Naive thymus-derived CD8-positive, alpha-beta T cell (primary cell): ENCODE results near the gene KY. TPM values are rescaled to one million over a fixed set of nuclear protein-coding genes. Genes with fewer than 3 reads are reported as not detected.

Source experiments
- ATAC-seq, 2 donors: fragments of 150-1000 bp; cut with Tn5 transposase in 1 of 2; sonication (Bioruptor Pico), chemical (Tn5 transposase) in 1 of 2; 1 replicate in 1 of 2; 2 replicates in 1 of 2; pipeline ENCODE4 v1.10.0; 2021; ENCODE audit warnings: mild to moderate bottlenecking in 2 of 2, moderate library complexity in 2 of 2
- POLR2A ChIA-PET: fragments of 350-600 bp; sonication (Branson Sonifier 250); formaldehyde crosslinking; loops from one replicate; lab custom pipeline; 2021; ENCODE audit warnings: antibody characterized with exemption; lab: Charles Lee
- DNase-seq, 10 donors: peaks; one replicate each; pipeline versions ENCODE4 v3.0.0 to v3.0.0-alpha.2; 2020 to 2022
- H3K27ac Mint-ChIP-seq, 10 donors: one replicate each; pipeline ENCODE4 v1.8.0; 2020 to 2022; ENCODE audit warnings: mild to moderate bottlenecking in 10 of 10, mixed read lengths in 10 of 10, moderate library complexity in 4 of 10, inconsistent platforms in 1 of 10
- H3K27me3 Mint-ChIP-seq, 5 donors: one replicate each; pipeline ENCODE4 v1.8.0; 2021 to 2022; ENCODE audit warnings: mixed read lengths in 5 of 5
- H3K36me3 Mint-ChIP-seq, 3 donors: one replicate each; pipeline ENCODE4 v1.8.0; 2020 to 2022; ENCODE audit warnings: mixed read lengths in 3 of 3, mild to moderate bottlenecking in 2 of 3, inconsistent platforms in 1 of 3
- H3K4me1 Mint-ChIP-seq, 4 donors: one replicate each; pipeline ENCODE4 v1.8.0; 2021 to 2022; ENCODE audit warnings: mixed read lengths in 4 of 4
- H3K4me3 Mint-ChIP-seq, 10 donors: one replicate each; pipeline ENCODE4 v1.8.0; 2020 to 2022; ENCODE audit warnings: mild to moderate bottlenecking in 10 of 10, mixed read lengths in 10 of 10, moderate library complexity in 6 of 10, inconsistent platforms in 1 of 10
- H3K9me3 Mint-ChIP-seq, 9 donors: one replicate each; pipeline ENCODE4 v1.8.0; 2020 to 2022; ENCODE audit warnings: mixed read lengths in 9 of 9, mild to moderate bottlenecking in 3 of 9, inconsistent platforms in 1 of 9, moderate library complexity in 1 of 9
- polyA plus RNA-seq, 3 donors: library from polyadenylated mRNA; unstranded; fragments of 300-500 nt; fragmentation: Illumina TruSeq; gene quantifications; one replicate each; pipeline ENCODE4 v1.2.3, GENCODE V29; 2021
- total RNA-seq, 8 experiments: library from RNA in 2 of 8; stranded (reverse) in 2 of 8; gene quantifications; one replicate each; pipeline ENCODE4 v1.2.3 and lab custom pipeline; 2021 to 2026

Gene KY
- total and polyA plus RNA-seq, 5 experiments from 2014 or later: not detected

DNA sequence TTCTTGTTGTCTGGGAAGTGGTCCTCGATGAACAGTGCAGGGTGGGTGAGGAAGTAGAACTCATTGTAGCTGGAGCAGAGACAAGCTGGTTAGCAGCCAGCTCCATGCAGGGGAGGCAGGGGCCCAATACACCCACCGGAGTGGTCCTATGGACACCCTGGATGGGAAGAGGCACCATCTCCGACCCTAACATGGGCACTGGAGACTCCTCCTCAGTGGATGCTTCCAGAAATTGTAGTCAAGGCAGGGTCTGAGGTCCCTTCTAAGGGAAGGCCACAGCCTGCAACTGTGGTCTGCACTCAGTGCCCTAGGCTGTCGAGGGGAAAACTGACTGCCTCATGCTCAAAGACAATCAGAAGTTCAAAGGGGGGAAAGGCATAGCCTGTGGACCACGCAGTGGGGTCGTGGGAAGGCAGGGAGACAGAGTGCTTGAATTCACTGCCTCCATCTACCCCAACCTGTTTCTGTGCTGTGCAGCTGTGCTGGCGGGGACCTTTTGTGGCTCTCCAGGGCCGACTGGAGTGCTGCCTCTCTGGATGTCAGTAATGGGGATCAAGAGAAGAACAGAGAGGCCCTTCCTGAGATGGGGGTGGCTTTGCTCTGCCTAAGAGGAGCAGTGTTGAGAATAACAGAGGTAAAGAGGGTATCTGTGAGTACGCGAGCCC, 41.9 kb downstream of the KY start:
- DNase-seq (no peak), ATAC-seq (no peak)
- H3K27me3 Mint-ChIP-seq: peaks cover 4 to 23% (median 8%) of the 10 kb centered on the region in 5 donors
- H3K4me3 Mint-ChIP-seq: no peak overlapping the region
- H3K27ac Mint-ChIP-seq: no peak overlapping the region
- no peaks in the 10 kb centered on the region for H3K9me3 Mint-ChIP-seq
- H3K36me3 Mint-ChIP-seq: no peaks in the 10 kb centered on the region
- H3K4me1 Mint-ChIP-seq: peaks cover 0 to 5% (median under 1%) of the 10 kb centered on the region in 4 donors
- POLR2A ChIA-PET: no interaction called here

- H3K27me3 Mint-ChIP-seq: peaks cover 4 to 23% (median 8%) of the 10 kb centered on the region in 5 donors
- no peak for DNase-seq
- H3K27ac Mint-ChIP-seq: no peak overlapping the region
- H3K9me3 Mint-ChIP-seq: no peaks in the 10 kb centered on the region
- no peaks in the 10 kb centered on the region for H3K36me3 Mint-ChIP-seq
- H3K4me3 Mint-ChIP-seq: no peak overlapping the region
- H3K4me1 Mint-ChIP-seq: peaks cover 0 to 5% (median under 1%) of the 10 kb centered on the region in 4 donors
- POLR2A ChIA-PET: no interaction called here
- no peak for ATAC-seq
Observed at GRCh38 chr3:134608023-134608770, 42.6 kb downstream of the KY start.

DNA sequence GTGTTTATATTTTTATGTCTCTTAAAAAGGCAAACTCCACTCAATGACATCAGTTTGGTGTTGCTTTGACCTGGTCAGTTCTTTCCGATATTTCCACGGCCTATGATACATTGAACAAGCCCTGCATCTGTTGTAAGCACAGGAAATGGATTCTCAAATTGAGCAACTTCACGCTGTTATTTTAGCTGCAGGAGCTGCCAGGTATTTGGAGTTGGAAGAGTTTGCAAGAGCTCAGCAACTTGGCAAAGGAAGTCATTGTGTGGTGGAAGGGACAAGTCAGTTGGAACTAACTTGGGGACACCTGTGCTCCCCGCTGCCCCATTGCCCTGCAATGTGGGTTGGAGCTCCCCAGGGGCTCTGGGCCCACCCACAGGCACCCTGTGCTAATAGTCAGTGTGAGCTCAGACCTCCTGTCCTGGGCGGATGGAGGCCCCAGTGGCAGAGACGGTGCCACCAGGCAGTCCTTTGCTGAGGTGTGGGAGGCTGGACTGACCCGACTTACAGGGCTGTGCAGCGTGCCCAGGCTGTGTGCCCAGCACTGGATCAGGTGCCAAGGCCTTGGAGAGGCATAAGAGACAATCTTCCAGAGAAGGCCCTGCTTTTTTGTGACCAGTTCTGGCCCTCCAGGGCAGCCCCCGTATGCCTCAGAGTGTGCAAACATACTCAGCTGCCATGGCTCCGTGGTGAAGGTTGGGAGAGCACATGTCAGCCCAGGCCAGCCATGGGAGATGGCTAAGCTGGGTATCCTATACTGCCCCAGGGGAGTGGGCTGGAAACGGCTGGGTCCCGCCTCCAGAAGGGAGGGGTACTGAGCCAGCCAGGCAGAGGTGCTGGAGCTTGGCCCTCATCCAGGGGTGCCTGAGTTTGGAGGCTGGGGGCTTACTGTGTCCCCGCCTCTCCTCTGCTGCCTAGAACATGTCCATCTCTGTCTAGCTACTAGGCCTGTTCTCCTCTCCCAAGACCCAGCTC, 43.5 kb downstream of the KY start:
- POLR2A ChIA-PET: no interaction called here
- Mint-ChIP-seq H3K4me3 (no peak overlapping the region), H3K9me3 (no peaks in the 10 kb centered on the region), H3K27me3 (peaks cover 4 to 23% (median 8%) of the 10 kb centered on the region in 5 donors), H3K36me3 (no peaks in the 10 kb centered on the region), H3K4me1 (peaks cover 0 to 5% (median under 1%) of the 10 kb centered on the region in 4 donors), H3K27ac (no peak overlapping the region)
- ATAC-seq (no peak), DNase-seq (no peak)

DNA sequence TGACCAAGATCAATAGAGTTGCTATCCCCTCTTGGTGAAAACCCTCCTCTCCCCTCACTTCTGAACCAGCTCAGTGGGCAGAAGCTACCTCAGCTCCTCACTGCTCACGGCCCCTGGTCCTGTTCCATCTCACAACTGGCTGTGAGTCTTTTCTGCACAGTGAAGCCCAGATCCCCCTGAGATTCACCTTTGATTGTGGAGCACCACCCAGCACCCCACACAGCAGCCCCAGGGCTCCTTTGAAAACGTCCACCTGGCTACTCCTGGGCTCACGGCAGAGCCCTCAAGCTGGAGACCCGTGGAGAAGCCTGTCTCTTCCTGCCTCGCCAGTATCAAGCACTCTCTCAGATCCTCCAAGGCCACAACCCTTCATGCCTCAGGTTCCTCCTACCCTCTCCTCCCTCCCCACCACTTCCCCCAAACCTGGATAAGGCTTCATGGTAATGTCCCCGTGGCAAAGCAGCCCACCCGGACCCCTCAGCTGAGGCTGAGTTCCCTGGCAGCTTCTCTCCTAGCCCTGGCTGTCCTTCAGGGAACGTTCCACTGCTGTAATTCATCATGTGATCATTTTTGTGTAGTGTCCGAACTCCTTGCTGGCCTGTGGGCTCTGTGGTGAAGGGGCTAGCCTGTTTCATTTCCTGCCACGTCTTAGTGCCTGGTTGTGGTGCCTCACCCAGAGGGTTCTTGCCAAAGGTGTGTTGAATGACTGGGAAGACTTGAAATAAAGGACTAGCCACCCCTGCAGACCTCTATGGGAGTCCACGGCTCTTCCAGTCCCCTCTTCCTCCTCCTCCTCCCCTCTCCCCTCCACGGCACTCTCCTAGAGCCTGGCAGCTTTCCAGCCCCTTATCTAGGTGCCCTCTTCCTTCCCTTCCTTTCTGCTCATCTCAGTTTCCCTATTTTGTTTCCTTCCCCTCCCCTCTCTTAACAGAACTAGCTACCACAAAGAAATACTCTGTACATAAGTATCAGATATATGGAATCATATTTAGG, 44.5 kb downstream of the KY start:
- Mint-ChIP-seq H3K27me3 (peaks cover 4 to 23% (median 5%) of the 10 kb centered on the region in 5 donors), H3K27ac (no peak overlapping the region), H3K9me3 (no peaks in the 10 kb centered on the region), H3K4me3 (no peak overlapping the region), H3K36me3 (no peaks in the 10 kb centered on the region), H3K4me1 (peaks cover 0 to 5% (median under 1%) of the 10 kb centered on the region in 4 donors)
- ATAC-seq (no peak), DNase-seq (no peak)
- POLR2A ChIA-PET: no interaction called here

DNA sequence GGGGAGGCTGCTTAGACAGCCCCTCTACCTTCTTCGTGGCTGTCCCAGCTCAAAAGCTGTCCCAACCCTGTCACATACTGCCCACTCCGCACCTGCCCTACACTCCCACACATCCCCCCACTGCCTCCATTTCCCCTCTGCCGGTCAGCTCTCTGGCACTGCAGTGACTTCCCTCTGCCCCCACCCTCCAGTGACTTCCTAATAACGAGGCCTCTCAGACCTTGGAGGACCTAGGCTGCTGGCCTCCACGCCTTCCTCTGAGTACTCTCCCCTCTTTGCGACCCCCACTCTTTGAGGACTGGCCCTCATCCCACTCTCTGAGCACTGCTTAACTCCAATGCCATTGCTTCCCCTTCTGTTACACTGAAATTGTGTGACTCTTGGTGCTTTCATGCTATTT, 45.3 kb downstream of the KY start:
- Mint-ChIP-seq H3K9me3 (no peaks in the 10 kb centered on the region), H3K4me3 (no peak overlapping the region), H3K27ac (no peak overlapping the region), H3K36me3 (no peaks in the 10 kb centered on the region), H3K27me3 (peaks cover 5 to 23% (median 8%) of the 10 kb centered on the region in 5 donors), H3K4me1 (peaks cover 5 to 11% (median 6%) of the 10 kb centered on the region in 4 donors)
- POLR2A ChIA-PET: no interaction called here
- DNase-seq (no peak), ATAC-seq (no peak)

- H3K27me3 Mint-ChIP-seq: peaks cover 5 to 19% (median 9%) of the 10 kb centered on the region in 5 donors
- no peaks in the 10 kb centered on the region for H3K9me3 Mint-ChIP-seq
- no peak overlapping the region for H3K4me3 Mint-ChIP-seq
- DNase-seq: no peak
- H3K4me1 Mint-ChIP-seq: peaks cover 5 to 15% (median 9%) of the 10 kb centered on the region in 4 donors
- no peak overlapping the region for H3K27ac Mint-ChIP-seq
- POLR2A ChIA-PET: no interaction called here
- no peak for ATAC-seq
- H3K36me3 Mint-ChIP-seq: no peaks in the 10 kb centered on the region
Observed at GRCh38 chr3:134603956-134604355, 46.9 kb downstream of the KY start.

DNA sequence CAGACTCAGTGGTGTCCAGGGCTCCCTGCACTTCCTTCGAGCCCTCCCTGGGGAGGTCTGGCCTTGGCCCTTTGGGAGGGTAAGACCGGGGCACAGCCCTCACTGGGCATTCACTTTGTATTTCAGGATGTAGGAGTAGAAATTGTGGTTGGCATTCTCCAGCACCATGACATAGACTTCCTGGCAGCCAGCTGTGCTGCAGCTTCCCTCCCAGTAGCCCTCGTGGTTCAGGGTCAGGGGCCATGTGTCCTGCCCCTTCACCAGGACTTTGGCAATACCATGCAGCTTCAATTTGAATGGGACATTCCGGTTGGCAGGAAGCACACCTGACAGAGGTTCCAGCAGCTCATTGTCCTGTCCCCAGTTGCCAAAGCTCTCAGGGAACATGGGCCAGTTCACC, 47.3 kb downstream of the KY start:
- ATAC-seq (no peak), DNase-seq (no peak)
- H3K4me3 Mint-ChIP-seq: no peak overlapping the region
- H3K9me3 Mint-ChIP-seq: no peaks in the 10 kb centered on the region
- H3K4me1 Mint-ChIP-seq: peaks cover 5 to 15% (median 9%) of the 10 kb centered on the region in 4 donors
- no peak overlapping the region for H3K27ac Mint-ChIP-seq
- POLR2A ChIA-PET: no interaction called here
- no peaks in the 10 kb centered on the region for H3K36me3 Mint-ChIP-seq
- H3K27me3 Mint-ChIP-seq: peaks cover 2 to 16% (median 9%) of the 10 kb centered on the region in 5 donors

DNA sequence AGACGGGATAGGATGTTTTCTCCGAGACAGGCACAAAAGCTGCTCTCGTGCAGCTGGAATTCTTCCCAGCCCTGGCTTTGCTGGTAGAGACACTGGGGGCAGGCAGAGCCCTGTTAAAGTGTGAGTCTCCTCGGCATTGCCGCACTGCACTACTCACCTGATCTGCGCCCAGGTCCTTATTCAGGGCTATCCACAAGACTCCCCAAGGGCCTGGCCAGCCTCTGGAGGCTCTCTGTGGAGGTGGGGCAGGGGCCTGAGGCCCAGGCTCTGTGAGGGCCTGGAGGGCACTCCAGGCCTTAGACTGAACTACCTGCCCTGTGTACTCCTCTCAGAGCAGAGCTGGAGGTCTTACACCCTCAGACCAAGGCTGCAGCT, 48.4 kb downstream of the KY start:
- H3K36me3 Mint-ChIP-seq: no peaks in the 10 kb centered on the region
- no peaks in the 10 kb centered on the region for H3K9me3 Mint-ChIP-seq
- POLR2A ChIA-PET: no interaction called here
- ATAC-seq (no peak), DNase-seq (no peak)
- peaks cover 5 to 15% (median 9%) of the 10 kb centered on the region in 4 donors for H3K4me1 Mint-ChIP-seq
- H3K27ac Mint-ChIP-seq: no peak overlapping the region
- H3K4me3 Mint-ChIP-seq: no peak overlapping the region
- peaks cover 0 to 17% (median 9%) of the 10 kb centered on the region in 5 donors for H3K27me3 Mint-ChIP-seq

DNA sequence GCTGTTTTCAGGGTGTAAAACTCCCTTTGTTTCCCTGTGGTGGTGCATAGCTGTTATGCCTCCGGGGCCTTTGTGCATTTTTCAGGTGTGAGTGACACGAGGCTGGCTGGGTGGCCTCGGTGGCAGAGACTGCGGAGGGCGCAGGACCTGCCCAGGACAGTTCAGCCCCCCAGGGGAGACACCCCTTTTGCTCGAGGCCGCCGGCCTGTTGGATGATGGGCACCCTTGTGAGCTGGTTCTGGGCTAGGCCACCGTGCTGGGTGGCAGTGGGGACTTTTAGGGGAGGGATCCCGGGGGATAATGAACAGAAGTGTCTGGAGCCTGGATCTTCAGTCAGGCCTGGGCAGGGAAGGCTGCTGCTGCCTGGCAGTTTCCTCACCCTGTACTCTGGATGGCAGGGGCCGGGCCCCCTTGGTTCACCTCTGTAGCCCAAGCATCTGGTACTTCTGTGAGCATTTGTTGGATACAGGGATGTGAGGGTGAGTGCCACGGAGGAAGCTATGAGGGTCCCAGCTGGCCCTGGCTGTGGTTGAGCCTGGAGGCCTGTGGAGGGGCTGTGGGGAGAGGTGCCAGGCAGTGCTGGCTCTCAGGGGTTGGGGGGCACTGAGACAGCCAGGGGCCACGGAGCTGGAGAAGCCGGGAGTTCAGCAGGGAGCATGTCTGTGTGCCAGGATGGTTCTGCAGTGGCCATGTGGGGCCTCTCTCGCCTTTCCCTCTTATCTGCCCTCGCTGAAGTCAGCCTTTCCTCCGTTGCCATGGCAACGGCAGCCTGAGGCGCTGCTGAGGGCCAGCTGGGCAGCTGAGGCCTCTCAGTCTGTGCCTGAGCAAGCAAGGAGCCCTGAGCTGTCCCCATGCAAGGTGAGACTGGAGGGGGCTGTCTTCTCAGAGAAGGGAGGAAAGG, 49.0 kb downstream of the KY start:
- no peak overlapping the region for H3K4me3 Mint-ChIP-seq
- no peaks in the 10 kb centered on the region for H3K36me3 Mint-ChIP-seq
- no peak for ATAC-seq
- no peak for DNase-seq
- no peak overlapping the region for H3K27ac Mint-ChIP-seq
- POLR2A ChIA-PET: no interaction called here
- H3K4me1 Mint-ChIP-seq: peaks cover 4 to 15% (median 9%) of the 10 kb centered on the region in 4 donors
- no peaks in the 10 kb centered on the region for H3K9me3 Mint-ChIP-seq
- H3K27me3 Mint-ChIP-seq: peaks cover 0 to 18% (median 9%) of the 10 kb centered on the region in 5 donors

GRCh38 chr3:134600685-134601463, 49.9 kb downstream of the KY start:
- Mint-ChIP-seq H3K36me3 (no peaks in the 10 kb centered on the region), H3K9me3 (no peaks in the 10 kb centered on the region)
- POLR2A ChIA-PET: no interaction called here

More at GRCh38 chr3:134600685-134601463, 49.9 kb downstream of the KY start:
- Mint-ChIP-seq H3K4me3 (peak overlapping the region; percentile 15 to 76 (median 55)), H3K4me1 (peaks cover 3 to 12% (median 9%) of the 10 kb centered on the region in 4 donors), H3K27ac (peak overlapping the region in 1 of 10 donors; percentile 62), H3K27me3 (peaks cover 0 to 21% (median 8%) of the 10 kb centered on the region in 5 donors)
- ATAC-seq (peak; percentile 79 to 87), DNase-seq (peak in 9 of 10 donors; percentile 29 to 63 (median 45))
